HS-5 (cell line): ENCODE results near the gene PLEKHG5.

Experiments
- DNase-seq: peaks from one replicate; pipeline ENCODE4 v3.0.0-alpha.2; 2012; ENCODE audit warnings: low read depth

The PLEKHG5 gene

DNA sequence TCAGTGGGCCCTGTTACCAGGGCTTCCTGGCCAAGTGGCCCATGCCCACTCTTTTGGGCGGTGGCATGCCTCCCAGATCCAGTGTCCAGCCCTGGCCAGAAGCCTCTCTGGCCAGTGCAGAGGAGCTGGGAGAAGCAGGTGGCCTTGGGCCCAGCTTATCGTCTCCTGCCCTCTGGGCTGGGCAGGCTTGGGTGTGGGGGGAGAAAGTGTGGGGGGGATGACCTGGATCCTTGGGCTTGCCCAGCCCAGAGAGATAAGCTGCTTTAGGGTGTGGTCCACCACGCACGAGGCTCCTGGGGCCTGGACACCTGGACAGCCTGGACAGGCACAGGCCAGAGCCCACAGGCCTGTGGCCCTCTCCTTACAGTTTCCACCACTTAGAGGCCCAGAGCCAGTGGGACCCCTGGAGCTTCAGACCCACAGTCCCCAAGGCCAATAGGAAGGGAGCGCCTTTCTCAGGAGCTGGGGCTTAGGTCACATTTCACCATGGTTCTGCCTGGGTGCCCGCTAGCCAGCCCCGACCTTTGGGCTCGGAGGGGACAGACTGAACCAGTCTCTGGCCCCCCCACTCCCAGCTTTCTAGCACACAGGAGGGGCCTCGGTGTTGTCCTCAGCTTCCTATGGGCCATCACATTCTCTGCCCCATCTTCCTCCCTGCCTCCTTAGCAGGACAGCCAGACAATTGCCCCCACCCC lies 65.0 kb downstream of the PLEKHG5 start:
- DNase-seq: no peak

DNA sequence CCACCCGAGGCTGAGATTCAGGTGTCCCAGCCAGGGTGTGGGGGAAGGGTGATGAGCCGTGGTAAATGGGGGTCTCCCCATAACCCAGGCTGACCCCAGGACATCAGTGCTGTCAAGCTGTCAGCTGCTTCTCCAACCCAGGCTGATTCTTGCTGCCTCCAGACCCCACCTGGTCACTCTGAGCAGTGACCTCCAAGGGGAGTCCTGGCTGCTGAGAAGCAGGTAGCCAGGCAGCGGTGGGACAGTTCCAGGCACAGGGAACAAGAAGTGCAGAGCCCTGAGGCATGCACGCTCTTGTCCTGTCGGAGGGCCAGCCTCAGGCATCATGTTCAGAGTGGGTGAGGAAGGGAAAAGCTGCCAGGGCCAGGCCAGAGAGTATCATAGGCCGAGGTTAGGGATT lies 65.8 kb downstream of the PLEKHG5 start:
- no peak for DNase-seq

DNA sequence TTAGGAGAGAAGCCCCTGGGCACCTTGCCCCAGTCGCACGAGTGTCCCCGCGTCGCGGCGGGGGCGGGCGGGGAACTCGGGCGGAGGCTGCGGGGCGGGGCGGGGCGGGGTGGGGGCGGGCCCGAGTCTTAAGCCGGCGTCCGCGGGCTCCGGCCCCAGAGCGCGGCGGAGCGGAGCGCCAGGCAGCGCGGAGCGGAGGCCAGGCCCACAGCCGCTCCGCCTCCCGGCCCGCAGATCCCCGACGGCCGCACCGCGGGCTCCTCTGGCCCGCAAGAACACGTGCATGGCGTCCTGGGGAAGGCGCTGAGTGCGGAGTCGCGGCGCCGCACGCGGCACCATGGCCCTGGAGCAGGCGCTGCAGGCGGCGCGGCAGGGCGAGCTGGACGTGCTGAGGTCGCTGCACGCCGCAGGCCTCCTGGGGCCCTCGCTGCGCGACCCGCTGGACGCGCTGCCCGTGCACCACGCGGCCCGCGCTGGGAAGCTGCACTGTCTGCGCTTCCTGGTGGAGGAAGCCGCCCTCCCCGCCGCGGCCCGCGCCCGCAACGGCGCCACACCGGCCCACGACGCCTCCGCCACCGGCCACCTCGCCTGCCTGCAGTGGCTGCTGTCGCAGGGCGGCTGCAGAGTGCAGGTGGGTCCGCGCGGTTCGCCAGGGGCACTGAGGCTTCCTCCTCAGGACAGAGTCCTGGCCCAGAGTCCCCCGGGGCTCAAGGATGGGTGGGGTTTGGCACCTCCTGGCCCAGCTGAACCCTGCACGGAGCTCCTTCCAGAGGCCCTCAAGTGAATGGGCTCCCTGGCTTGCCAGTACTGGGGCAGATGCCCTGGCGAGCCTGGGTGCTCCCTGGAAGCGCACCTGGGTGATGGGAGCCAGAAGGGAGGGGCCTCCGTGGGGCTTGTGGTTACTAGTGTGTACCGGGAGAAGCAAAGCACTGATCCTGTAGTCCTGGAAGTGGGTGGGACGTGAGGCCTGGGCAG lies 66.6 kb downstream of the PLEKHG5 start, which contains the start of gene ESPN:
Gene ESPN, plus strand, starts transcription at position 158 of the 975 bp plus-strand sequence. Its CDS starts 180 bp downstream, at position 338.
- no peak for DNase-seq

DNA sequence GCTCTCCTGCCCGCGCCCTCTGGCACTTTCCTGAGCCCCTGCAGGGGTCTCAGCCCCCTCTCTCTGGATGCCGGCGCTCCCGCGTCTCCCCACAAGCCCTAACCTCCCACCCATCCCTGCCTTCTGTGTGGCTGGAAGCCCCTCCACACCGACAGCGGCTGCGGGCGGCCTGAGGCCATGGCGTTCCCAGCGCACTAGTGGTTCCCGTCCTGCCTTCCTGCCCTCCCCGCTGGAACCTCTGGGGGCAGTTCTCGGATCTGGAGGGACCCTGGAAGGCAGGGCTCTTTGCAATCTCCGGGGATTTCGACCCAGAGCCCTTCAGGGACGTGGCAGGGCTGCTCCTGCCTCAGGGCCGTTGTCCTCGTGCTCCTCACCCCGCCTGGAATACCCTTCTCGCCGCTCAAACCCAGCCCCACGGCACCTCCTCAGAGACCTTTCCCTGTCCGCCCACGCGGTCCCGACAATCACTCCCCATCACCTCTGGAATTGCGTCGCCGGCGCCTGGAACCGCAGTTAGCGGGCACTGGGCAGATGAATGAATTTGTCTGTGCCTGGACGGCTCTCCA lies 67.4 kb downstream of the PLEKHG5 start:
- no peak for DNase-seq

DNA sequence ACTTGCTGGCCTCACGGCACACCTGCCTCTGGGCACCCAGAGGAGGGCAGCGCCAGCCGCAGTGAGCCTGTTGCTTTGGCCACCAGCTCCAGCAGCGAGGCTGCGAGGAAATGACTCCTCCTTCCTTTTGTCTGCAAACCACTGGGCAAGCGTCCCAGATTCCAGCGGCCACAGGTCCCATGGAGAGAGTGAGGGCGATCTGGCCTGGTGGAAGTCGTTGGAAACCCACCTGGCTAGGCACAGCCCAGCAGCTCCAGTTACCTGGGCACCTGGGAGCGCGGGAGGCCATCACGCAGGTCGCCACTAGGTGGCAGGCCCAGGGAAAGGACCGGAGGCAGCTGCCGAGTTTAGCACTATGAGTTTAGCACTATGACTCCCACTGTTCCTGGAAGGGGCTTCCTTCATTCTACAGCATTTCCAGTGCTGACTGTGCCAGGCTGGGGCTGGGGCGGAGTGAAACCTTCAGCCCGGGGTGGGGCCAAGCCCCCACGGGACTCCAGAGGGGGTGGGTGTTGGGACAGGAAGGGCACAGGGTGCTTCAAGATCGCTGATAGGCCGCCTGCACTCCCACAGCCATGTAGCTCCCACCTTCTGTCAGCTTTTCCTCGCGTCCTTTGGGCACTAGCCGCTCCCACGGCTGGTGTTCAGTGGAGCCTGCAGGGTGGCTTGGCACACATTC lies 68.0 kb downstream of the PLEKHG5 start:
- peak; percentile 44 for DNase-seq

DNA sequence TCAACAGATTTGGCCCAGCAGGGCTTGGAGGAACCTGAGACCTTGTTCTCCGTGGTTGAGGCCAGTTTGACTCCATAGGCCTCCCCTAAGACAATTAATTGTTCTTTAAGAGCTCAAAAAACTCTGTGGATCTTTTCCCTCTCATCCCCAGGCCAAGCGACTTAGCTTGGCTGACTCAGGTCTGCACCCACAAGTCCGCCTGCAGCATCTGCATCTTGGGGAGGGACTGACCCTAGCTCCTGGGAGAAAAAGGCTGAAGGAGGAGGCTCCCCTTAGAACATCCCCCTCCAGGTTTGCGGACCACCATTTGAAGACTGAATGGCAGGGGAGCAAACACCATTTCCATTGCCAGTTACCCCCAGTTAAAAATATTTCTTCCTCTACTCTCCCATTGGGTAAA lies 70.2 kb downstream of the PLEKHG5 start:
- DNase-seq: no peak

DNA sequence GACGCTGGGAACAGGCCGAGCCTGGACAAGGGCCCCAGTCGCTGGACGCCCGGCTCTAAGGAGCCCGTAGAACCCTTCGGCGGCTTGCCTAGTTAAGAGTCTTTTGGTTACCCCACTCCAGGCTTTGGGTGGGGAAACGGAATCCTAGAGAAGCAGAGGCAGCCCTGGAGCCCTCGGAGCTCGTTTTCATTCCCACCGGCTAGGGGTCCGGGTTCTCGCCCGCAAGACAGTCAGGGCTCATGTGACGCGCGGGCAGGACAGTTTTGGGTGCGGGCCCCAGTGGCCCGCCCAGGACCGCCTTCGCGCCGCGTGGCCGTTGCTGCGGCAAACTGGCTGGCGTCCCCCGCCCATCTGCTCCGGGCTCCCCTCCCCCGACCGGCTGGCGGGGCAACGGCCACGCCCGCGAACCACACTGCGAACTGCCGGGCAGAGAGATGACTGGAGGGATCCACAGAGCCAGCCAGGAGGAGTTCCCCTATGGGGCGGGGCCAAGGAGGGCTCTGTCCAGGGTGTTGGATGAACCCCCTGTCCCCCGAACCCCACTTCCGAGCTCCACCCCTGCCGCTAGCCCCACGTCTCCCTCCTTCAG lies 70.9 kb downstream of the PLEKHG5 start:
- DNase-seq: no peak

DNA sequence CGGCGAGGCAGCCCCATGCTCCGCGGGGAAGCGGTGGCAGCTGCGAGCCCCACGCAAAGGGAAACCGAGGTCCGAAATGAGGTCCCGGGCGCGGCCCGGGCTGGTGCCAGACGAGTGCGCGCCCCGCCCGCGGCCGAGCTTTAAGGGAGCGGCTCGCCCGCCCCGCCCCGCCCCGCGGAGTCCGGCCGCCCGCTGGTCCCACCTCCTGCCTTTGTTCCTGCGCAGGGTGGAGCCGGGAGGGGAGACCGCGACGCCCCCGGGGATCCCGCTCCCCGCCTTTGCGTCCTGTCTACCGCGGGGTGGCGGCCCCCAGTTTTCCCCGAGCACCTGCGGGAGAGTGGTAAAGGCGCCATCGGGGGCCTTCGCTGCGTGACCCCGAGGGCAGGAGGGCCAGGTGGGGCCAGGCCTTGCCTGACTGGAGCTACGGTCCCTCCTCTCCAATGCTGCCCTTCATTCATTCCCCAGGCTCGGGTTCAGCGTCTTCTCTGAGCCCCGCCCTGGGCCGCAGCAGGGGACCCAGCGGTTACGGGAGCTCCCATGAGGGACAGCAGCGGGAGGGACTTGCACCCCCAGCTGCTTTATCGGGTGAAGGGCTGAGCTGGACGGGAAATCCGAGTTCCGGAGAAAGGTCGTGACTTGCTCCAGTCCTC lies 71.5 kb downstream of the PLEKHG5 start, which contains the start of gene HES2:
Gene HES2, minus strand, starts transcription at position 116 of the 650 bp plus-strand sequence. Its CDS starts 99 bp downstream, at position 17.
- no peak for DNase-seq

DNA sequence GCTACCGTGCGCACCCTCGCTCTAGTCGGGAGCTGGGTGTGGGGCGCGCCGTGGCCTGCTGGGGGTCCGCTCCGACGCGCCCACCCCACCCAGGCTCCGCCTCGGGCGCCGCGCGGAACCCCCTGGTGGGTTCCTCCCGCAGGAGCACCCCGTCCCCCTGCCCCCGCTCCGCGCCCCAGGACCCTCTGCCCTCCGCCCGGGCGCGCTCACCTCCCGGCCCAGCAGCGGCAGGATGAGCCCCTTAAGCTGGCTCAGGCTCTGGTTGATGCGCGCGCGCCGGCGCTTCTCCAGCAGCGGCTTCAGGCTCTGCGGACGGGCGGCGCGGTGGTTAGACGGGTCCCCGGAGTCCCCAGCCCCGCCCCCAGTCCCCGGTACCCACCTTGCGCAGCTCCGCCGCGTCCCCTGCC lies 72.1 kb downstream of the PLEKHG5 start:
- no peak for DNase-seq

DNA sequence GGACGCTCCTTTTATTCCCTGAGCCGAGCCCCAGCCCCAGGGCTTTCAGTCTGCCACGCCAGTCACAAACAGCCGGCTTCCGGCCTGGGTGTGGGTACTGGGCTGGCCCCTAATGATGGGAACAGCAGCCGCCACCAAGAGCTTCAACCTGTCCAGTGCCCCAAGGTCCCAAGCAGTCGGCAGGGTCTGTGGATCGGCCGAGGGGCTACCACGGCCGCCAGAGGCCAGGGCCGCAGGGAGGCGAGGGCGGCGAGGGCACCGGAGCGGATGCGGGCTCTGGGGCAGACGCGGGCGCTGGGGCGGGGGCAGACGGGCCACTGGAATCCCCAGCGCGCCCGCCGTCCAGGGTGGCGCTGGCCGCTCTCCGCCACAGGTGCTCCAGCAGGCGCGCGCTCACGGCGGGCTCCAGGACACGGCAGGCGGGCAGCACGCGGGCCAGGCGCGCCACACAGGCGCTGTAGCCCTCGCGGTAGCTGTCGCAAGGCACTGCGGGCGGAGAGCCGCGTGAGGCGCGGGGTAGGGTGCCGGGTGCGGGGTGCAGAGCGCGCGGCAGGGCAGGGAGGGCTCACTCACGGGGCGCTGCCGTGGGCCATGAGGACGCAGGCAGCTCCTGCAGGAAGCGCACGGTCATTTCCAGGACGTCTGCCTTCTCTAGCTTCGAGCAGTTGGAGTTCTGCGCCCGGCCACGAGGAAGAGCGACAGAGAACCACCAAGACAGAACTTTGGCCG lies 72.6 kb downstream of the PLEKHG5 start:
- DNase-seq: no peak

DNA sequence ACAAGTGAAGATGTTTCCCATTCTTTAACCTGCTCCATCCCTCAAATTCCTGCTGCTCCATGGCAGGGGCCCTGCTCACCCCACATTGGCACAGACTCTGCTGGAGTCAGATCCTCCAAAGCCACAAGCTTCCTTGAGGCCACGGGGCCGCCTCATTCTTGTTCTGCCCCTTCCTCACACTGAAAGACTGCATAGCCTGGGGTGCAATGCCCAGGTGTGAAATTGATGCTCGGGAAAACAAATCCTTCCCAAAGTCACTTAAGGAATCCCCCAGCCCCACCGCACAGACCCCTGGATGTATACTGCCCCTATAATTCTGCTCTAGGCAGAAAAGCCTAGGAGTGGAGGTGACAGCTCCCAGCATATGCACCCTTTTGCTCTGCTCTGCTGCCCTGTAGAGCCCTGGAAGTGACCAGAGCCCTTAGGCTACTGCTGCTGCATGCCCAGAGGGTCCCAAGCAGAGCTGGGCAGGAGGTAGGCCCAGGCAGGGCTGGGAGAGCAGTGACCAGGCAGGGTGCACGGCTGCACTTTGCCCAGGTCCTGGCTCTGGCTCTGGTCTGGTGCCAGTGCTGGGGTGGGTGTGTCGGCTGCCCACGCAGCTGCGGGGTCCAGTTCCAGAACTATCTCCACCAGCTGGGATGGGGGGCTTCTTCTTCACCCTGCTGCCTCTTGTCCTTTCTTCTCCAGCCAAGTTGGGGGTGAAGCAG lies 73.4 kb downstream of the PLEKHG5 start:
- no peak for DNase-seq
